ENCODE results near the gene ISOC2. TPM values are rescaled to one million over a fixed set of nuclear protein-coding genes. Genes with fewer than 3 reads are reported as not detected.

The ISOC2 gene
- total RNA-seq, 1 donor from 2014 or later = 36.6 TPM

DNA sequence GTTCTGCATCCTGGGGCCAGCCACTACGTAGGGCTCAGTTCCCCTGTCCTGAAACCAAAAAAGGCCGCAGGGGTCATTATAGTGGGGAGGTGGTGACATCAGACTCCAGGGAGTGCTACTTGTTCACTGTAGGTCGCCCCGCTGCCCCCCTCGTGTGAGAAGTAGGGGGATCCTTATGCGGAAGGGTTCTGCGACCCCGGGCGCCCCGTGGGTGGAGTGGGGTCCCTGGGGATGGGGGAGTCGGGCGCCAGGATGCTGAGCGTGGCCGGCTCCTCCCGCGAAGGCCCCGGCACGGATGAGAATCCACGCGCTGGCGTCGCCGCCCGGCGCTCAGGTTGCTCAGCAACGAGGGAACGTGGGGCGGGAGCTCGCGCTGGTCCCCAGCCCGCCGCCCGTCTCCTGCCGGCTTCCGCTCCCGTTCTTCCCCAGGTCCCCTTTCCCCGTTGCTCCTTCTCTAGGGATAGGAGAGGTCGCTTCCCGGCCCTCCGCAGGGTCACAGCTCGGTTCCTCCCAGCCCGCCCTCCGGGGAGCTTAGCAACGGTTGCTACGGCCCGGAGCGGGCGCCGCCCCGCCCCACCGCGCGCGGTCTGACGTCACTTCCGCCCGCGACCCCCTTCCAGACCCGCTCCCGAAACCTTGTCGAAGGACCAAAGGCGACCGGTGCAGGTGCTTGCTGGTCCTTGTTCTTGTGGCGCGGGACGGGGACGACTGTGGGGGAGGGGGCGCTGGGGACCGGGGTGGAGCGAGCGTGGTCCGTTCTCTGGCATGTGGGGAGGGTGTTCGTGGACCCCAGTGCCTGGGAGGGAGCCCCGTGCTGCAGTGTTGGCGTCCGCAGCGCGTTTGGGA is 23.4 kb upstream of the ISOC2 start, which contains the start of gene NAT14:
TSS of gene NAT14 (plus strand) at position 596 of the 846 bp plus-strand sequence. CDS start 521 bp downstream, outside the sequence.
- no peak for TF ChIP-seq CTCF (IDR thresholded peaks at IDR 0.05; ENCODE audit: unreplicated experiment)
- peak within 1 kb of the TSS; percentile 86 for H3K27ac Mint-ChIP-seq
- peak within 1 kb of the TSS; percentile 85 for H3K4me3 Mint-ChIP-seq (ENCODE audit: low read depth)
- H3K9me3 Mint-ChIP-seq (ENCODE audit: low read depth) = no peaks in the 10 kb centered on the region
- peaks cover 1% of the 10 kb centered on the region for H3K36me3 Mint-ChIP-seq (ENCODE audit: insufficient read depth)
- H3K27me3 Mint-ChIP-seq = no peaks in the 10 kb centered on the region
- DNase-seq (ENCODE audit: low spot score, unreplicated experiment) = peak; percentile 76
- peaks cover 13% of the 10 kb centered on the region for H3K4me1 Mint-ChIP-seq (ENCODE audit: low read depth)

- Mint-ChIP-seq H3K27ac (no peak overlapping the region), H3K9me3 (ENCODE audit: low read depth) (no peaks in the 10 kb centered on the region), H3K4me3 (ENCODE audit: low read depth) (peak overlapping the region; percentile 85), H3K36me3 (ENCODE audit: insufficient read depth) (peaks cover 3% of the 10 kb centered on the region), H3K27me3 (no peaks in the 10 kb centered on the region), H3K4me1 (ENCODE audit: low read depth) (peaks cover 13% of the 10 kb centered on the region)
- TF ChIP-seq CTCF (IDR thresholded peaks at IDR 0.05; ENCODE audit: unreplicated experiment) = no peak
- DNase-seq (ENCODE audit: low spot score, unreplicated experiment) = no peak
These were observed 22.5 kb upstream of the ISOC2 start for GRCh38 chr19:55483706-55484592.

- Mint-ChIP-seq H3K27ac (no peak overlapping the region), H3K4me3 (ENCODE audit: low read depth) (no peak overlapping the region), H3K9me3 (ENCODE audit: low read depth) (no peaks in the 10 kb centered on the region), H3K27me3 (no peaks in the 10 kb centered on the region), H3K4me1 (ENCODE audit: low read depth) (peaks cover 16% of the 10 kb centered on the region), H3K36me3 (ENCODE audit: insufficient read depth) (peaks cover 6% of the 10 kb centered on the region)
- no peak for TF ChIP-seq CTCF (IDR thresholded peaks at IDR 0.05; ENCODE audit: unreplicated experiment)
- DNase-seq (ENCODE audit: low spot score, unreplicated experiment) = no peak
These were observed 21.7 kb upstream of the ISOC2 start for GRCh38 chr19:55482967-55483705.

GRCh38 chr19:55482156-55482961 is 20.9 kb upstream of the ISOC2 start:
- Mint-ChIP-seq H3K27ac (no peak overlapping the region), H3K27me3 (no peaks in the 10 kb centered on the region), H3K4me1 (ENCODE audit: low read depth) (peaks cover 18% of the 10 kb centered on the region), H3K36me3 (ENCODE audit: insufficient read depth) (peaks cover 6% of the 10 kb centered on the region), H3K9me3 (ENCODE audit: low read depth) (no peaks in the 10 kb centered on the region), H3K4me3 (ENCODE audit: low read depth) (no peak overlapping the region)
- no peak for DNase-seq (ENCODE audit: low spot score, unreplicated experiment)
- TF ChIP-seq CTCF (IDR thresholded peaks at IDR 0.05; ENCODE audit: unreplicated experiment) = no peak
